ENCODE data around the gene MTHFS. TPM values are rescaled to one million over a fixed set of nuclear protein-coding genes. Genes with fewer than 3 reads are reported as not detected.
"Not testable (repeated sequence)": the region's sequence is repeated elsewhere in the genome, so short reads cannot be mapped to it uniquely, and the experiment has no call there.

MTHFS gene
- total RNA-seq, 6 donors from 2014 or later = 15.0 to 60.8 (median 33.8) TPM

DNA sequence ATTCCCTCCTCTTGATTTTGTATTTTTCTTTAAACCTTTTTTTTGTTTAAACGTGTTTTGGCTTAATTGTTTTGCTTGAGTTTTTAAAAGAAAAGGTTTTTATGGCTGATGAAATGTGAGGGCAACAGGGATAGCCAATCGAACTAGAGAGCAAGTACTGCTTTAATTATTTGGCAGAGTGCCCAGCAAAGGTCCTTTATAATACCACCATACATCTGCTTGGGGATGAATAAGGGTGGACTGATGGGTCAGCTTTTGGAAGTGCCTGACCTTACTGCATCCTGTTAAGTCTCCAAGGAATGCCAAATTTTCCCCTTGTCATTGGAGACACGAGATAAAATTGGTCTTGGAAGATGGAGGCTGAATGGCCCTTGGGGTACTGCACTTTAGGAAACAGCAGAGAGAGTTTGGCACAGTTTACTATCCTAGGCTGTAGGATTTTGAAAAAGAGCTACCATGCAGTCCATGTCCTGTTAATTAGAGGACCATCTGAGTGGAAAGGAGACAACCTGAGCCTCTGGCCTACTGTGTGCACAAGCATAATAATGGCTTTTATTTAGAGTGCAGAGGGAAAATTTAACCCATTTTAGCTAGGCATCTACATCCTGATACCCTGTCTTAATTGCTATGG, 19.8 kb upstream of the MTHFS start:
- no peaks in the 10 kb centered on the region for H3K27me3 ChIP-seq
- peaks cover 45 to 78% (median 74%) of the 10 kb centered on the region in 4 donors for H3K9me3 ChIP-seq
- TF ChIP-seq POLR2AphosphoS5 (IDR thresholded peaks at IDR 0.05) = no peak
- no peak for TF ChIP-seq POLR2A (IDR thresholded peaks at IDR 0.05)
- TF ChIP-seq EP300 (IDR thresholded peaks at IDR 0.05) = no peak
- peaks cover 0 to 22% (median 20%) of the 10 kb centered on the region in 4 donors for H3K36me3 ChIP-seq
- H3K4me1 ChIP-seq = peaks cover 0 to 3% (median 0%) of the 10 kb centered on the region in 4 donors
- DNase-seq (no peak), ATAC-seq (ENCODE audit: low FRiP score in 2 of 2) (no peak)
- H3K4me3 ChIP-seq = no peak overlapping the region
- no peak overlapping the region for H3K27ac ChIP-seq
- WGBS, 2 donors = 68 to 82% methylated on average over 3 of the region's 3 CpGs

DNA sequence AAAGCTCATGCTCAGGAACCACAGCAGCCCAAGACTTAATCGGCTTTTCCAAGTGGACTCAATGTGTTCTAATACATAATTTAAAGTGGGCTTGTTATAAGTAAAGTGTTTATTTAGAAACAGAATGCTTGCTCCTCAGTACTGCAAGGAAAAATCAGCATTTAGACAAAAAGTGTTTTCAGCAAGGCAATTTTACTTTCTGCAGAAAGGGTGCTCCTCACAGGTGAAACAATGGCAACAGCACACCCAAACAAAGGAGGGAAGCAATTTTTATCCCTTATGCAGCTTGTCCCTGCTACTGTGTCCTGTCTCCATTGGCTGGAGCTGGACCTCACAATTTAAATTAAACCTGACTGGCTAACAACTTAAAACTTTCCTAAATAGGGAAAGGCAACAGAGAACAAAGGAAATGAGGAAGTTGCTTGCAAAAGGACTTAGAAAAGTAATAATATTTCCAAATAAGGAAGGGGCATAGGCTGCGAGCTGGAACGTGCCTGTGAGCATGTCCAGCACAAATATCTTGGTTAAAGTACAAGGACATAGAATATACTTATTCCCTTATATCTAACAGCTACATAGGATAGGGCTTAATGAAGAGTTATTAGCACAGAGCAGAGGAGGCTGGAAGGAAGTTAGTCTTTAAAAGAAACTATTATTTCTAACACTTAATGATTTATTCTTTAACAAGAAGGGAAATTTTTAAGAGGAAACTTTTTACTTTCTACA, 19.1 kb upstream of the MTHFS start:
- not testable (repeated sequence) for H3K4me3 ChIP-seq; H3K27ac ChIP-seq; ATAC-seq (ENCODE audit: low FRiP score in 2 of 2); H3K4me1 ChIP-seq; H3K27me3 ChIP-seq; DNase-seq
- H3K36me3 ChIP-seq = peaks cover 0 to 17% (median 16%) of the 10 kb centered on the region in 4 donors
- 73 to 82% methylated on average over 3 of the region's 3 CpGs for WGBS, 2 donors
- H3K9me3 ChIP-seq = peaks cover 45 to 74% (median 67%) of the 10 kb centered on the region in 4 donors

DNA sequence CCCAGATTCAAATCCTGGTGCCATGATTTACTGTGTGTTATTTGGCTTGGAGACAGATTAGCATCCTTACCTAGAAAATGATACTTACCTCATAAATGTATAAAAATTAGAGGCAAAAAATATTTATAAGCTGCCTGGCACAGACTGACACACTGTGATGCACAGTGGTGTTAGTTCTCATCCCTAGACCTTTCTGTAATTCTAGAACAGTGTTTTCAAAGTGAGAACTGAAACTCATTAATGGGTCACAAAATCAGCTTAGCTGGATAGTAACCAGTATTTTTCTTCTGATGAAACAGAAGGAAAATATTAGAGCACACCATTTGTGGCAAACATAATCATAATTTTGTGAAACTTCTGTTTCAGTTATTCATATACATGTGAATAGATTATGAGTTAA, 17.9 kb upstream of the MTHFS start:
- TF ChIP-seq, protein P1, sequence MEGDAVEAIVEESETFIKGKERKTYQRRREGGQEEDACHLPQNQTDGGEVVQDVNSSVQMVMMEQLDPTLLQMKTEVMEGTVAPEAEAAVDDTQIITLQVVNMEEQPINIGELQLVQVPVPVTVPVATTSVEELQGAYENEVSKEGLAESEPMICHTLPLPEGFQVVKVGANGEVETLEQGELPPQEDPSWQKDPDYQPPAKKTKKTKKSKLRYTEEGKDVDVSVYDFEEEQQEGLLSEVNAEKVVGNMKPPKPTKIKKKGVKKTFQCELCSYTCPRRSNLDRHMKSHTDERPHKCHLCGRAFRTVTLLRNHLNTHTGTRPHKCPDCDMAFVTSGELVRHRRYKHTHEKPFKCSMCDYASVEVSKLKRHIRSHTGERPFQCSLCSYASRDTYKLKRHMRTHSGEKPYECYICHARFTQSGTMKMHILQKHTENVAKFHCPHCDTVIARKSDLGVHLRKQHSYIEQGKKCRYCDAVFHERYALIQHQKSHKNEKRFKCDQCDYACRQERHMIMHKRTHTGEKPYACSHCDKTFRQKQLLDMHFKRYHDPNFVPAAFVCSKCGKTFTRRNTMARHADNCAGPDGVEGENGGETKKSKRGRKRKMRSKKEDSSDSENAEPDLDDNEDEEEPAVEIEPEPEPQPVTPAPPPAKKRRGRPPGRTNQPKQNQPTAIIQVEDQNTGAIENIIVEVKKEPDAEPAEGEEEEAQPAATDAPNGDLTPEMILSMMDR (IDR thresholded peaks at IDR 0.05) = no peak
- TF ChIP-seq POLR2A (IDR thresholded peaks at IDR 0.05) (no peak), POLR2AphosphoS5 (IDR thresholded peaks at IDR 0.05) (no peak), EP300 (IDR thresholded peaks at IDR 0.05) (no peak)
- Histone ChIP-seq H3K27ac (no peak overlapping the region), H3K27me3 (no peaks in the 10 kb centered on the region), H3K9me3 (peaks cover 39 to 64% (median 56%) of the 10 kb centered on the region in 4 donors), H3K4me1 (no peaks in the 10 kb centered on the region), H3K4me3 (no peak overlapping the region), H3K36me3 (peaks cover 0 to 11% (median 8%) of the 10 kb centered on the region in 4 donors)
- DNase-seq (no peak), ATAC-seq (ENCODE audit: low FRiP score in 2 of 2) (no peak)

DNA sequence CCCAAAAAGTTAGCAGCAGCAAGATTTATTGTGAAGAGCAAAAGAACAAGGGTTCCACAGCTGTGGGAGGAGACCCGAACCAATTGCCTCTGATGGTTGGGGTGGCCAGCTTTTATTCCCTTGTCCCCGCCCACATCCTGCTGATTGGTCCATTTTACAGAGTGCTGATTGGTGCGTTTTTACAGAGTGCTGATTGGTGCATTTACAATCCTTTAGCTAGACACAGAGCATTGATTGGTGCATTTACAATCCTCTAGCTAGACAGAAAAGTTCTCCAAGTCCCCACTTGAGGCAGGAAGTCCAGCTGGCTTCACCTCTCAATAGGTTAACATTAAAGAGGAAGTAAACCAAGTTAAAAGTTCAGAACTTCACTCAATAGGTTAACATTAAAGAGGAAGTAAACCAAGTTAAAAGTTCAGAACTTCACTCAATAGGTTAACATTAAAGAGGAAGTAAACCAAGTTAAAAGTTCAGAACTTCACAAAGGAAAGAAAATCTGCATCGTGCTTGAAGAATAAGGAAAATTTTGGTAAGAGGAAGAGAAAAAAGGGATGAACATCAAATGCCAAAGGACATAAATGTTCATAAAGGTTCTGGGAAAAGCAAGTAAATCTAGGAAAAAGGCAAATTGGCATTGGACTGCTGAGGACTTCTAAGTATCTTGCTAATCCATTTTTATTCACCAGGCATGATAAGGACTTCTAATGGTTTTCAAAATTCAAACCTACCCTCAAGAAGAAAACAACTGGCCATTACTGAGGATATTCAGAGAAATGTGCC, 12.9 kb upstream of the MTHFS start:
- WGBS, 2 donors = 84 to 86% methylated on average over 3 to 4 of the region's 4 CpGs
- not testable (repeated sequence) for H3K4me3 ChIP-seq; H3K36me3 ChIP-seq; ATAC-seq (ENCODE audit: low FRiP score in 2 of 2); H3K4me1 ChIP-seq; H3K27me3 ChIP-seq; DNase-seq
- peak overlapping the region in 1 of 4 donors; percentile 74 for H3K27ac ChIP-seq
- H3K9me3 ChIP-seq = peaks cover 8 to 14% (median 9%) of the 10 kb centered on the region in 4 donors

DNA sequence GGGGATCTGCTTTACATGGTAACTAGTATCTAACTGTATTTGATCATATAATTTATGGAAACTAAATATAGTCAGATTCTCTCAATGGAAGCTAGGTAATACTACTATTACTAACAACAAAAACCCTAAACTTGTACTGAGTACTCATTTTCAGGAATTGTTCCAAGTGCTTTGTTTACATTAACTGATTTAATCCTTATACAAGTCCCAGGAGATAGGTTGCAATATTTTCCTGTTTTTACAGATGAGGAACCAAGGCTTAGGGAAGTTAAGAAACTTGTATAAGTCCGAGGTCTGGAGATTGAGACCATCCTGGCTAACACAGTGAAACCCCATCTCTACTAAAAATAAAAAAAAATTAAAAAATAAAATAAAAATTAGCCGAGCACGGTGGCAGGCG, 7.5 kb upstream of the MTHFS start:
- H3K27ac ChIP-seq = peak overlapping the region in 1 of 4 donors; percentile 24

More for the DNA sequence above, 7.5 kb upstream of the MTHFS start:
- Histone ChIP-seq H3K27me3 (no peaks in the 10 kb centered on the region), H3K36me3 (no peaks in the 10 kb centered on the region), H3K4me3 (no peak overlapping the region), H3K9me3 (no peaks in the 10 kb centered on the region), H3K4me1 (peaks cover 0 to 5% (median 2%) of the 10 kb centered on the region in 4 donors)
- DNase-seq = no peak
- 79 to 87% methylated on average over 4 of the region's 4 CpGs for WGBS, 2 donors
- TF ChIP-seq, protein P1 (IDR thresholded peaks at IDR 0.05) = no peak
- TF ChIP-seq EP300 (IDR thresholded peaks at IDR 0.05) (no peak), POLR2A (IDR thresholded peaks at IDR 0.05) (no peak), POLR2AphosphoS5 (IDR thresholded peaks at IDR 0.05) (no peak)
- ATAC-seq (ENCODE audit: low FRiP score in 2 of 2) = no peak
